ENCODE measurements around the gene DUSP12. TPM values are rescaled to one million over a fixed set of nuclear protein-coding genes. Genes with fewer than 3 reads are reported as not detected.

DUSP12 gene
- total RNA-seq, 2 experiments from 2014 or later: 20.3 to 23.0 TPM

DNA sequence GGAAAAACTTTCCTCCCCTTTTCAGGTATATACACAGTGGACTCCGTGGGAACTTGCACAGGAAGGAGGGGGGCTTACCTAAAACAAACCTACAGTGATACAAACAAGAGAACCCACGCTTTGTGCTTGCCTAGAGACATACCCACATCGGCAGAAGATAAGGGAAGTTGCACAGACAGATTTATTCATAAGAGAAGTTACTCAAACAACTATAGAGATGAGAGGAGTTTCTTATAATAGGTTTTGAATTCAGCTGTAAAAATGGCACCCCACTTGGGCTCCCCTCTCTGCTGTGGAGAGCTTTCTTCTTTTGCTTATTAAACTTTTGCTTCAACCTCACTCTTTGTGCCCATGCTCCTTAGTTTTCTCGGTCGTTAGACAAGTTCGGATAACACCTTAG is 1.8 kb upstream of the DUSP12 start:
- no peaks in the 10 kb centered on the region for H3K27me3 ChIP-seq (ENCODE audit: control insufficient read depth in 1 of 2, insufficient read depth in 2 of 2, low read length in 2 of 2)
- Mint-ChIP-seq H3K4me3 (peak overlapping the region; percentile 99), H3K27me3 (peaks cover 9% of the 10 kb centered on the region), H3K9me3 (no peaks in the 10 kb centered on the region), H3K4me1 (ENCODE audit: low read depth) (peaks cover 33% of the 10 kb centered on the region), H3K36me3 (ENCODE audit: low read depth) (peaks cover 25% of the 10 kb centered on the region), H3K27ac (no peak overlapping the region)
- no peak overlapping the region for H3K4me3 ChIP-seq (ENCODE audit: low read length)
- intact Hi-C loops (cut with DNase I, micrococcal nuclease): loop anchor here (5.0 to 10.0 kb wide), 3 partner anchors 183 to 523 kb away; partner anchors contain the start of genes APOA2 (in 2 of the 2) and TOMM40L (in 2 of the 2)
- no peak for DNase-seq
- no peak overlapping the region for H3K27ac ChIP-seq (ENCODE audit: low read depth in 1 of 2, low read length in 2 of 2)
- peaks cover 13% of the 10 kb centered on the region for H3K36me3 ChIP-seq (ENCODE audit: insufficient read depth, low read length)
- ChIA-PET CTCF (no interaction called here), POLR2A (interaction anchor here (0.6 to 0.9 kb wide), 2 partner anchors 22 to 186 kb away, joined by 3 to 5 read pairs; no protein-coding TSS in a partner anchor)
- H3K9me3 ChIP-seq (ENCODE audit: control insufficient read depth in 1 of 2, insufficient read depth in 1 of 2, low read length in 2 of 2): no peaks in the 10 kb centered on the region
- peaks cover 20% of the 10 kb centered on the region for H3K4me1 ChIP-seq (ENCODE audit: insufficient read depth, low read length)
- TF ChIP-seq, protein P1, sequence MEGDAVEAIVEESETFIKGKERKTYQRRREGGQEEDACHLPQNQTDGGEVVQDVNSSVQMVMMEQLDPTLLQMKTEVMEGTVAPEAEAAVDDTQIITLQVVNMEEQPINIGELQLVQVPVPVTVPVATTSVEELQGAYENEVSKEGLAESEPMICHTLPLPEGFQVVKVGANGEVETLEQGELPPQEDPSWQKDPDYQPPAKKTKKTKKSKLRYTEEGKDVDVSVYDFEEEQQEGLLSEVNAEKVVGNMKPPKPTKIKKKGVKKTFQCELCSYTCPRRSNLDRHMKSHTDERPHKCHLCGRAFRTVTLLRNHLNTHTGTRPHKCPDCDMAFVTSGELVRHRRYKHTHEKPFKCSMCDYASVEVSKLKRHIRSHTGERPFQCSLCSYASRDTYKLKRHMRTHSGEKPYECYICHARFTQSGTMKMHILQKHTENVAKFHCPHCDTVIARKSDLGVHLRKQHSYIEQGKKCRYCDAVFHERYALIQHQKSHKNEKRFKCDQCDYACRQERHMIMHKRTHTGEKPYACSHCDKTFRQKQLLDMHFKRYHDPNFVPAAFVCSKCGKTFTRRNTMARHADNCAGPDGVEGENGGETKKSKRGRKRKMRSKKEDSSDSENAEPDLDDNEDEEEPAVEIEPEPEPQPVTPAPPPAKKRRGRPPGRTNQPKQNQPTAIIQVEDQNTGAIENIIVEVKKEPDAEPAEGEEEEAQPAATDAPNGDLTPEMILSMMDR (IDR thresholded peaks at IDR 0.05): no peak
- ATAC-seq (ENCODE audit: poor library complexity): no peak

DNA sequence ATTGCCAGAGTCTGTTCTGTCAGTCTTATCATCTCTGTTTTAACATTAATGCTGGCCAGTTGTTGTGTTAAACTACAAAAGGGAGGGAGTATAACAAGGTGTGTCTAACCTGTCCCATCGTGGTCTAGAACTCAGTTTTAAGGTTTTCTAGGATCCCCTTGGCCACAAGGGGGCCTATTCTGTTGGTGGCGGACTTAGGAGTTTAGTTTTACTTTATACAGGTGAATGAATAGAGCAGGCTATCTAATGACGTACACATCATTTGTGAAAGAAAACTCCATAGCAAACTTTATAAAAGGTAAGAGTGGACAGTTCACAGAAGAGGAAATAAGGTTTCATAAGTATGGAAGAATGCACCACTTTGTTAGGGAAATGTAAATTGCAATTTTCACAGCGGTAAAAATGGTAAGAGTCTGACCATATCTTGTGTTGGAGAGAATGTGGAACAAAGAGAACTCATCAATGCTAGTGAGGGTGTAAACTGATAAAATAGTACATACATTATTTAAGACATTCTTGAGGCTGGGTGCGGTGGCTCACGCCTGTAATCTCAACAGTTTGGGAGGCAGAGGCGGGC is 14.0 kb downstream of the DUSP12 start:
- no peak overlapping the region for H3K4me3 ChIP-seq (ENCODE audit: low read length)
- peaks cover 19% of the 10 kb centered on the region for H3K4me1 ChIP-seq (ENCODE audit: insufficient read depth, low read length)
- peaks cover under 1% of the 10 kb centered on the region for H3K36me3 ChIP-seq (ENCODE audit: insufficient read depth, low read length)
- H3K9me3 Mint-ChIP-seq: no peaks in the 10 kb centered on the region
- H3K4me1 Mint-ChIP-seq (ENCODE audit: low read depth): peaks cover 40% of the 10 kb centered on the region
- ChIA-PET CTCF (interaction anchor here (1.0 to 1.4 kb wide), 3 partner anchors 14 to 273 kb away, joined by 3 to 6 read pairs (median 4); partner anchors contain the start of gene DUSP12), POLR2A (interaction anchor here (1.7 kb wide), 1 partner anchor 14 kb away, joined by 6 read pairs; the partner anchor contains the start of gene DUSP12)
- H3K27ac Mint-ChIP-seq: peak overlapping the region; percentile 67
- no peak overlapping the region for H3K27ac ChIP-seq (ENCODE audit: low read depth in 1 of 2, low read length in 2 of 2)
- no peaks in the 10 kb centered on the region for H3K9me3 ChIP-seq (ENCODE audit: control insufficient read depth in 1 of 2, insufficient read depth in 1 of 2, low read length in 2 of 2)
- ATAC-seq (ENCODE audit: poor library complexity): peak; percentile 56
- TF ChIP-seq, protein P1 (IDR thresholded peaks at IDR 0.05): peak; percentile 82
- DNase-seq: peak in 12 of 14 experiments; percentile 20 to 75 (median 38)
- intact Hi-C loops (cut with DNase I, micrococcal nuclease): loop anchor here (1.0 to 10.0 kb wide), 4 partner anchors 13 to 801 kb away; partner anchors contain the start of gene UAP1 (in 1 of the 2)
- H3K36me3 Mint-ChIP-seq (ENCODE audit: low read depth): peaks cover 26% of the 10 kb centered on the region
- H3K27me3 ChIP-seq (ENCODE audit: control insufficient read depth in 1 of 2, insufficient read depth in 2 of 2, low read length in 2 of 2): no peaks in the 10 kb centered on the region
- no peaks in the 10 kb centered on the region for H3K27me3 Mint-ChIP-seq
- peak overlapping the region; percentile 82 for H3K4me3 Mint-ChIP-seq

DNA sequence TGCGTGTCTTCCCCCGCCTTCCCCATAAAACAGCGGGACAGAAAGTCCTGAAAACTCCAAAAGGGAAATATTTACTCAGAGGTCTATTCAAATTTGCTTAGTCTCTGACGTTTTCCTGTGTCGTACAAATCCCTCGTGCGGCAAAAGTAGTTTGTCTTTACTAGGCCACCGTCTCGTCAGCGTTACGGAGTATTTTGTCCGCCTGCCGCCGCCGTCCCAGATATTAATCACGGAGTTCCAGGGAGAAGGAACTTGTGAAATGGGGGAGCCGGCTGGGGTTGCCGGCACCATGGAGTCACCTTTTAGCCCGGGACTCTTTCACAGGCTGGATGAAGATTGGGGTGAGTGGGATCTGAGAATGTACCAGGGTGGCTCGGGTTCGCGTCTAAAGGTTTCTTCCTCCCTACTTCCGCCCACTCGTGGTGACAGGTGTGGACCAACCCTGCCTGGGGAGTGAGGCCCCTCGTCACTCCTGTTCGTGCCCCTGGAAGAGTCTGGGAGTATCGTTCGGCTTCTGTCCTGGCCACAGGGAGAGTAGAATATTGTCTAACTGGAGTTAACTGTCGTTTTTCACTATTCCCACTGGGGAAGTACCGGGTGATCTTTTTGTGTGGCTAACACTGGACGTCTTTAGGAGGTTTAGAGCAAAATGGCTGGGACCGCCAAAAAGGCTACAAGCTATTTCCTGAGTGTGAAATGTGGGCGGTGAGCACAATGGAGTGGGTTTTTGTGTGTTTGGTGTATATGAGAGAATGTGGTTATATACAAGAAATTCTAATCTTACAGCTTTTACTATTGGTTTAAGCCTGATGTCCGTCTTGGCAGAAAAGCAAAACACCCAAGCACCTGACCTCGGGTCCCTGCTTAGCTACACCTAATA is 16.8 kb downstream of the DUSP12 start, which contains the start of gene ATF6:
ATF6 (plus strand) TSS at position 219 of the 880 bp plus-strand sequence; CDS start at position 260, 41 bp downstream.
- Histone ChIP-seq H3K4me1 (ENCODE audit: insufficient read depth, low read length) (peaks cover 29% of the 10 kb centered on the region), H3K4me3 (ENCODE audit: low read length) (peak within 1 kb of the TSS; percentile 70), H3K27me3 (ENCODE audit: control insufficient read depth in 1 of 2, insufficient read depth in 2 of 2, low read length in 2 of 2) (no peaks in the 10 kb centered on the region), H3K36me3 (ENCODE audit: insufficient read depth, low read length) (no peaks in the 10 kb centered on the region), H3K27ac (ENCODE audit: low read depth in 1 of 2, low read length in 2 of 2) (peak within 1 kb of the TSS; percentile 76 to 86), H3K9me3 (ENCODE audit: control insufficient read depth in 1 of 2, insufficient read depth in 1 of 2, low read length in 2 of 2) (no peaks in the 10 kb centered on the region)
- intact Hi-C loops (cut with DNase I, micrococcal nuclease): loop anchor here in 1 of 2 experiments (10.0 kb wide), 2 partner anchors 738 to 798 kb away; partner anchors contain the start of gene UAP1
- ATAC-seq (ENCODE audit: poor library complexity): peak; percentile 69
- no peaks in the 10 kb centered on the region for H3K27me3 Mint-ChIP-seq
- CTCF ChIA-PET: interaction anchor here (0.8 to 1.9 kb wide), 2 partner anchors 16 to 271 kb away, joined by 5 to 8 read pairs; partner anchors contain the start of gene DUSP12
- H3K4me3 Mint-ChIP-seq: peak within 1 kb of the TSS; percentile 99
- peak; percentile 66 to 90 (median 74) for DNase-seq
- TF ChIP-seq, protein P1 (IDR thresholded peaks at IDR 0.05): no peak
- H3K36me3 Mint-ChIP-seq (ENCODE audit: low read depth): peaks cover 23% of the 10 kb centered on the region
- H3K27ac Mint-ChIP-seq: no peak within 1 kb of the TSS
- H3K4me1 Mint-ChIP-seq (ENCODE audit: low read depth): peaks cover 40% of the 10 kb centered on the region
- H3K9me3 Mint-ChIP-seq: no peaks in the 10 kb centered on the region
- POLR2A ChIA-PET: interaction anchor here (0.8 to 2.1 kb wide), 4 partner anchors 10 to 27 kb away, joined by 3 to 11 read pairs (median 4); partner anchors contain the start of gene DUSP12

Measured in CD4-positive, alpha-beta T cell (primary cell).